HepG2 (cell line): ENCODE measurements around the gene FNDC10. TPM values are rescaled to one million over a fixed set of nuclear protein-coding genes. Genes with fewer than 3 reads are reported as not detected.

ENCODE experiments used
- FOXA1 ChIP-seq, 2 experiments: fragments of 450-650 bp in 1 of 2; sonication (generic) in 1 of 2; formaldehyde crosslinking in 1 of 2; IDR thresholded peaks; 2 replicates each; pipeline versions ENCODE4 v1.4.0 to v1.6.1; 2016 to 2020; ENCODE audit warnings: missing genetic modification reagents in 1 of 2
- GABPA ChIP-seq, 2 experiments: IDR thresholded peaks; 2 replicates each; pipeline ENCODE4 v1.6.1; 2011 to 2016; ENCODE audit warnings: low read depth in 2 of 2, low read length in 1 of 2, missing biosample characterization in 1 of 2, missing genetic modification characterization in 1 of 2
- NPAS2 ChIP-seq: sonication (generic); formaldehyde crosslinking; IDR thresholded peaks from 2 replicates; pipeline ENCODE4 v1.8.0; 2022; ENCODE audit warnings: mild to moderate bottlenecking, missing genetic modification reagents, borderline replicate concordance
- PHF20 ChIP-seq: sonication (generic); formaldehyde crosslinking; IDR thresholded peaks from 2 replicates; pipeline ENCODE4 v1.5.0; 2020; ENCODE audit warnings: mild to moderate bottlenecking, missing genetic modification reagents
- PITX1 ChIP-seq: sonication (generic); formaldehyde crosslinking; IDR thresholded peaks from 2 replicates; pipeline ENCODE4 v1.5.1; 2020; ENCODE audit warnings: mild to moderate bottlenecking, missing genetic modification reagents
- POLR2AphosphoS2 ChIP-seq: IDR thresholded peaks from 2 replicates; pipeline ENCODE4 v1.6.1; 2011; ENCODE audit warnings: low read depth, low read length, improper control_type of control experiment
- ZNF12 ChIP-seq: sonication (generic); formaldehyde crosslinking; IDR thresholded peaks from 2 replicates; pipeline ENCODE4 v1.5.0; 2020; ENCODE audit warnings: missing genetic modification reagents
- ZNF567 ChIP-seq: sonication (generic); formaldehyde crosslinking; IDR thresholded peaks from 2 replicates; pipeline ENCODE4 v1.8.1; 2023; ENCODE audit warnings: mild to moderate bottlenecking, missing genetic modification reagents, borderline replicate concordance
- ZNF672 ChIP-seq: sonication (generic); formaldehyde crosslinking; IDR thresholded peaks from 2 replicates; pipeline ENCODE4 v1.8.1; 2022; ENCODE audit warnings: missing genetic modification reagents
- ZNF678 ChIP-seq: sonication (generic); formaldehyde crosslinking; IDR thresholded peaks from 2 replicates; pipeline ENCODE4 v1.4.0; 2020; ENCODE audit warnings: mild to moderate bottlenecking, missing genetic modification reagents
- ZNF891 ChIP-seq: sonication (generic); formaldehyde crosslinking; IDR thresholded peaks from 2 replicates; pipeline ENCODE4 v1.5.0; 2020; ENCODE audit warnings: mild to moderate bottlenecking, missing genetic modification reagents
- polyA plus RNA-seq, 8 experiments: library from polyadenylated mRNA; depleted of rRNA in 3 of 8; stranded (reverse) in 7 of 8; unstranded in 1 of 8; fragments of >200 nt; fragmentation: Illumina TruSeq in 4 of 8; extraction: Trizol in 4 of 8; gene quantifications; 2 replicates each; pipeline versions ENCODE4 v1.2.1 to v1.2.3, GENCODE V29; 2011 to 2016; ENCODE audit warnings: low read depth in 4 of 8, missing spikeins in 1 of 8, mixed read lengths in 1 of 8; ENCODE audit not compliant: insufficient read depth in 1 of 8
- total RNA-seq, 5 experiments: library from RNA; depleted of rRNA; stranded (reverse); fragments of >200 nt; fragmentation: Illumina TruSeq; extraction: Trizol; gene quantifications; 2 replicates each; pipeline ENCODE4 v1.2.3, GENCODE V29; 2016; ENCODE audit warnings: low read depth in 1 of 5
- TF ChIP-seq, protein P1 (sequence below): IDR thresholded peaks from 2 replicates; pipeline ENCODE4 v1.6.1; 2016; ENCODE audit warnings: missing genetic modification reagents, missing compliant biosample characterization
- TF ChIP-seq, protein P2 (sequence below), 2 experiments: fragments of 450-650 bp in 1 of 2; sonication (generic) in 1 of 2; formaldehyde crosslinking in 1 of 2; IDR thresholded peaks; 2 replicates each; pipeline versions ENCODE4 v1.6.1 to v1.8.0; 2016 to 2022; ENCODE audit warnings: antibody characterized with exemption in 1 of 2, mild to moderate bottlenecking in 1 of 2, missing genetic modification reagents in 1 of 2
- TF ChIP-seq, protein P3 (sequence below): sonication (generic); formaldehyde crosslinking; IDR thresholded peaks from 2 replicates; pipeline ENCODE4 v1.9.0; 2021; ENCODE audit warnings: missing genetic modification reagents, mild to moderate bottlenecking, borderline replicate concordance
- TF ChIP-seq, protein P4 (sequence below): IDR thresholded peaks from 2 replicates; pipeline ENCODE4 v1.6.1; 2016; ENCODE audit warnings: missing biosample characterization, missing genetic modification reagents, low read depth

The FNDC10 gene
- total and polyA plus RNA-seq, 2 of the 13 experiments (the other 11 are each of a cell fraction or from before 2014, with no cell fraction given) = 2.2 to 2.5 TPM

DNA sequence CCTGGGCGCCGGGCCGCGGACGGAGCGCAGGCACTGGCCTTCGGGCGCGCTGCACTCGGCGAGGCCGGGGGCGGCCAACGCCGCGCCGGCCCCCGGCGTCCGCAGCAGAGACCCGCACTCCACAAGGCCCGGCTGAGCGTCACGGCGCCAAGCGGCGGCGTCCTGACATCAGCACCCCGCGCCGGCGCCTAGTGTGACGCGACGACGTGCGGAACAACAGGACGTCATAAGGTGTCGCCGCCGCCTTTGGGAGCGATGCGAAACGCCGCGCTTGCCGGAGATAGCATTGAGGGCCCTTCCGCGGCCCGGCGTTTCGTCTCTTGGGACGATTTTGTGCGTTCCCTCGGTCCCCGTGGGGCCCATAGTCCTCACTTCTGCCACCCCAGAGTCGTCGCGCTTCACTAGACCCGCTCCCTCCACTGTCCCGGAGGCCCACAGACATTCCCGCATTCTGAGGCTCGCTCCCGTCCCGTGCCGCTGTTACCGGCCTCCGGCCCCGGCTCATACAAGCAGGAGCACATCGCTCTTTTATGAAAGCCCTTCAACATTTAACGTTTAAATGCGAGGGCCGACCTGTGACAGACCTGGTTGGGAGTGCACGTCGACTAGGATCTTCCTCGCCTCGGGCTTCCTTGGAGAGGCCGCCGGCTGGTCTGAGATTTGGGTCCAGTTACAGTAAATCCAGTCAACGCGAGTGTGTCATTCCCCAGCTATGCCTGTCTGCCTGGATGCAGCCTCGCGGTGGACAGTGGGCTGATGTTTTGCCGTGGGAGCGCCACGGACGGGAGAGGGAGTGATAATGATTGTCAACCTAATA lies 25.0 kb downstream of the FNDC10 start, which contains the start of gene SSU72 (continued):
- TF ChIP-seq, protein P1, sequence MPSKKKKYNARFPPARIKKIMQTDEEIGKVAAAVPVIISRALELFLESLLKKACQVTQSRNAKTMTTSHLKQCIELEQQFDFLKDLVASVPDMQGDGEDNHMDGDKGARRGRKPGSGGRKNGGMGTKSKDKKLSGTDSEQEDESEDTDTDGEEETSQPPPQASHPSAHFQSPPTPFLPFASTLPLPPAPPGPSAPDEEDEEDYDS (CRISPR knock-in tag) = no peak
- TF ChIP-seq, protein P2, sequence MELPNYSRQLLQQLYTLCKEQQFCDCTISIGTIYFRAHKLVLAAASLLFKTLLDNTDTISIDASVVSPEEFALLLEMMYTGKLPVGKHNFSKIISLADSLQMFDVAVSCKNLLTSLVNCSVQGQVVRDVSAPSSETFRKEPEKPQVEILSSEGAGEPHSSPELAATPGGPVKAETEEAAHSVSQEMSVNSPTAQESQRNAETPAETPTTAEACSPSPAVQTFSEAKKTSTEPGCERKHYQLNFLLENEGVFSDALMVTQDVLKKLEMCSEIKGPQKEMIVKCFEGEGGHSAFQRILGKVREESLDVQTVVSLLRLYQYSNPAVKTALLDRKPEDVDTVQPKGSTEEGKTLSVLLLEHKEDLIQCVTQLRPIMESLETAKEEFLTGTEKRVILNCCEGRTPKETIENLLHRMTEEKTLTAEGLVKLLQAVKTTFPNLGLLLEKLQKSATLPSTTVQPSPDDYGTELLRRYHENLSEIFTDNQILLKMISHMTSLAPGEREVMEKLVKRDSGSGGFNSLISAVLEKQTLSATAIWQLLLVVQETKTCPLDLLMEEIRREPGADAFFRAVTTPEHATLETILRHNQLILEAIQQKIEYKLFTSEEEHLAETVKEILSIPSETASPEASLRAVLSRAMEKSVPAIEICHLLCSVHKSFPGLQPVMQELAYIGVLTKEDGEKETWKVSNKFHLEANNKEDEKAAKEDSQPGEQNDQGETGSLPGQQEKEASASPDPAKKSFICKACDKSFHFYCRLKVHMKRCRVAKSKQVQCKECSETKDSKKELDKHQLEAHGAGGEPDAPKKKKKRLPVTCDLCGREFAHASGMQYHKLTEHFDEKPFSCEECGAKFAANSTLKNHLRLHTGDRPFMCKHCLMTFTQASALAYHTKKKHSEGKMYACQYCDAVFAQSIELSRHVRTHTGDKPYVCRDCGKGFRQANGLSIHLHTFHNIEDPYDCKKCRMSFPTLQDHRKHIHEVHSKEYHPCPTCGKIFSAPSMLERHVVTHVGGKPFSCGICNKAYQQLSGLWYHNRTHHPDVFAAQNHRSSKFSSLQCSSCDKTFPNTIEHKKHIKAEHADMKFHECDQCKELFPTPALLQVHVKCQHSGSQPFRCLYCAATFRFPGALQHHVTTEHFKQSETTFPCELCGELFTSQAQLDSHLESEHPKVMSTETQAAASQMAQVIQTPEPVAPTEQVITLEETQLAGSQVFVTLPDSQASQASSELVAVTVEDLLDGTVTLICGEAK (IDR thresholded peaks at IDR 0.05) = no peak
- TF ChIP-seq, protein P2 (CRISPR knock-in tag; IDR thresholded peaks at IDR 0.05) = peak; percentile 43
- TF ChIP-seq PHF20 (CRISPR knock-in tag) (peak; percentile 94), ZNF12 (CRISPR knock-in tag) (no peak), GABPA (IDR thresholded peaks at IDR 0.05; ENCODE audit: low read depth, low read length) (peak; percentile 44), GABPA (CRISPR knock-in tag; IDR thresholded peaks at IDR 0.05; ENCODE audit: low read depth) (peak; percentile 86), ZNF672 (CRISPR knock-in tag) (no peak), ZNF678 (CRISPR knock-in tag) (no peak), PITX1 (CRISPR knock-in tag) (no peak; the same call in 1 of the 2 replicates), ZNF891 (CRISPR knock-in tag) (no peak), FOXA1 (IDR thresholded peaks at IDR 0.05) (no peak), FOXA1 (CRISPR knock-in tag; IDR thresholded peaks at IDR 0.05) (peak; percentile 58), ZNF567 (CRISPR knock-in tag) (no peak), POLR2AphosphoS2 (no peak), NPAS2 (no peak)
- TF ChIP-seq, protein P3, sequence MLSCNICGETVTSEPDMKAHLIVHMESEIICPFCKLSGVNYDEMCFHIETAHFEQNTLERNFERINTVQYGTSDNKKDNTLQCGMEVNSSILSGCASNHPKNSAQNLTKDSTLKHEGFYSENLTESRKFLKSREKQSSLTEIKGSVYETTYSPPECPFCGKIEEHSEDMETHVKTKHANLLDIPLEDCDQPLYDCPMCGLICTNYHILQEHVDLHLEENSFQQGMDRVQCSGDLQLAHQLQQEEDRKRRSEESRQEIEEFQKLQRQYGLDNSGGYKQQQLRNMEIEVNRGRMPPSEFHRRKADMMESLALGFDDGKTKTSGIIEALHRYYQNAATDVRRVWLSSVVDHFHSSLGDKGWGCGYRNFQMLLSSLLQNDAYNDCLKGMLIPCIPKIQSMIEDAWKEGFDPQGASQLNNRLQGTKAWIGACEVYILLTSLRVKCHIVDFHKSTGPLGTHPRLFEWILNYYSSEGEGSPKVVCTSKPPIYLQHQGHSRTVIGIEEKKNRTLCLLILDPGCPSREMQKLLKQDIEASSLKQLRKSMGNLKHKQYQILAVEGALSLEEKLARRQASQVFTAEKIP = no peak
- TF ChIP-seq, protein P4, sequence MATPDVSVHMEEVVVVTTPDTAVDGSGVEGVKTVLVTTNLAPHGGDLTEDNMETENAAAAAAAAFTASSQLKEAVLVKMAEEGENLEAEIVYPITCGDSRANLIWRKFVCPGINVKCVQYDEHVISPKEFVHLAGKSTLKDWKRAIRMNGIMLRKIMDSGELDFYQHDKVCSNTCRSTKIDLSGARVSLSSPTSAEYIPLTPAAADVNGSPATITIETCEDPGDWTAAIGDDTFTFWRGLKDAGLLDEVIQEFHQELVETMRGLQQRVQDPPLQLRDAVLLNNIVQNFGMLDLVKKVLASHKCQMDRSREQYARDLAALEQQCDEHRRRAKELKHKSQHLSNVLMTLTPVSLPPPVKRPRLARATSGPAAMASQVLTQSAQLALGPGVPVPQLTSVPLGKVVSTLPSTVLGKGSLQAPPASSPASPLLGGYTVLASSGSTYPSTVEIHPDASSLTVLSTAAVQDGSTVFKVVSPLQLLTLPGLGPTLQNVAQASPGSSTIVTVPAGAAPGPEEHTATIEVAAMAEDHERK (CRISPR knock-in tag) = peak; percentile 98
